OCI-LY3 (cell line): ENCODE measurements around the gene ZMYM3.

Source experiments
- EZH2phosphoT487 ChIP-seq: fragments of 200-600 bp; shearing (Covaris generic); IDR thresholded peaks from 2 replicates; pipeline ENCODE4 v1.6.1; 2018; ENCODE audit warnings: antibody characterized with exemption, mixed run types, low read depth
- TF ChIP-seq, protein P1 (sequence below): fragments of 200-600, 300-600 bp; sonication (generic); IDR thresholded peaks from 2 replicates; pipeline ENCODE4 v1.5.1; 2014; ENCODE audit warnings: antibody characterized with exemption, low read length, low read depth

DNA sequence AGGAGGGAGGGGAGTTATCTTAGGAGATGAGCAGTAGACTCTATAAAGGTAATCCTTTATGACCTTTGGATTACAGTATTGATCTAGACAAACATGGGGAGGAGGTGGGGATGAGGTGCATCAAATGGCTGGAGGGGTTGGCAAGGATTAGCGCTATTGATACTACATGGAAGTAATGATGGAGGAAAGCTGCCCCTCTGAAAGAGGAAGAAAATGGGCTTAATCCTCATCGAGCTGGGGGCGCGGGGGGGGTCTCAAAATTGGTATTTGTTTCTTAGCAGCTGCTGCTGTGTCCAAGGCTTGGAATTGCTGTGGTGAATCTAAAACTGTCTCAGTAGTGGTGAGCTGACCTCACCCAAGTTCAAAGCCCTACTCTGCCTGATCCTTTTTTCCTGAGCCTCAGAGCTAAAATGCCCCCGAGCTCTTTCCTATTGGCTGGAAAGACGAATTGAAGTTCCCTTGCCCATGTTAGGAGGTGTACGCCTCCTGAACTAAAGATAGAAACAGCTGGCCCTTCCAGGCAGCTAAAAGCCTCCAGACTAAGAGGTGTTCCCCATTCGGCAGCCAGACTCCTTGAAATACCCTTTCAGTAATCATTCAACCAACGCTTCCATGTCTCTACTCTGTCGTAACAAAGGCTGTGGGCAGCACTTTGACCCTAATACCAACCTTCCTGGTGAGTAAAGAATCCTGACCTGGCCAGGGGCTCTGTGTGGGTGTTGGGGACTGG, 47.4 kb upstream of the ZMYM3 start, which contains the start of gene ITGB1BP2:
- TF ChIP-seq, protein P1, sequence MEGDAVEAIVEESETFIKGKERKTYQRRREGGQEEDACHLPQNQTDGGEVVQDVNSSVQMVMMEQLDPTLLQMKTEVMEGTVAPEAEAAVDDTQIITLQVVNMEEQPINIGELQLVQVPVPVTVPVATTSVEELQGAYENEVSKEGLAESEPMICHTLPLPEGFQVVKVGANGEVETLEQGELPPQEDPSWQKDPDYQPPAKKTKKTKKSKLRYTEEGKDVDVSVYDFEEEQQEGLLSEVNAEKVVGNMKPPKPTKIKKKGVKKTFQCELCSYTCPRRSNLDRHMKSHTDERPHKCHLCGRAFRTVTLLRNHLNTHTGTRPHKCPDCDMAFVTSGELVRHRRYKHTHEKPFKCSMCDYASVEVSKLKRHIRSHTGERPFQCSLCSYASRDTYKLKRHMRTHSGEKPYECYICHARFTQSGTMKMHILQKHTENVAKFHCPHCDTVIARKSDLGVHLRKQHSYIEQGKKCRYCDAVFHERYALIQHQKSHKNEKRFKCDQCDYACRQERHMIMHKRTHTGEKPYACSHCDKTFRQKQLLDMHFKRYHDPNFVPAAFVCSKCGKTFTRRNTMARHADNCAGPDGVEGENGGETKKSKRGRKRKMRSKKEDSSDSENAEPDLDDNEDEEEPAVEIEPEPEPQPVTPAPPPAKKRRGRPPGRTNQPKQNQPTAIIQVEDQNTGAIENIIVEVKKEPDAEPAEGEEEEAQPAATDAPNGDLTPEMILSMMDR: no peak
- no peak for TF ChIP-seq EZH2phosphoT487
